WERI-Rb-1 (cell line): Measurements from ENCODE around the gene IL19.

ENCODE experiments used
- DNase-seq: peaks from one replicate; pipeline ENCODE4 v3.0.0-alpha.2; 2020
- H3K27ac ChIP-seq: fragments of 250-450 bp; sonication (Bioruptor Pico); 2 replicates; pipeline ENCODE4 v1.5.1; 2020; ENCODE audit warnings: mild to moderate bottlenecking, moderate library complexity
- H3K27me3 ChIP-seq: fragments of 250-450 bp; sonication (Bioruptor Pico); 2 replicates; pipeline ENCODE4 v1.5.1; 2021; ENCODE audit warnings: mild to moderate bottlenecking, low read depth, moderate library complexity; ENCODE audit not compliant: insufficient read depth, severe bottlenecking
- H3K36me3 ChIP-seq: fragments of 250-450 bp; sonication (Bioruptor Pico); 2 replicates; pipeline ENCODE4 v1.5.1; 2020; ENCODE audit warnings: mild to moderate bottlenecking, moderate library complexity
- H3K4me3 ChIP-seq: 2 replicates; pipeline ENCODE4 v1.5.1; 2011; ENCODE audit warnings: low read depth, mild to moderate bottlenecking, control low read depth, low read length
- H3K9me3 ChIP-seq: fragments of 250-450 bp; sonication (Bioruptor Pico); 2 replicates; pipeline ENCODE4 v1.5.1; 2021; ENCODE audit warnings: mild to moderate bottlenecking, moderate library complexity; ENCODE audit not compliant: severe bottlenecking
- TF ChIP-seq, protein P1 (sequence below): IDR thresholded peaks from 2 replicates; pipeline ENCODE4 v1.5.1; 2011; ENCODE audit warnings: low read depth, mild to moderate bottlenecking, control low read depth, inconsistent platforms, low read length

Gene IL19

DNA sequence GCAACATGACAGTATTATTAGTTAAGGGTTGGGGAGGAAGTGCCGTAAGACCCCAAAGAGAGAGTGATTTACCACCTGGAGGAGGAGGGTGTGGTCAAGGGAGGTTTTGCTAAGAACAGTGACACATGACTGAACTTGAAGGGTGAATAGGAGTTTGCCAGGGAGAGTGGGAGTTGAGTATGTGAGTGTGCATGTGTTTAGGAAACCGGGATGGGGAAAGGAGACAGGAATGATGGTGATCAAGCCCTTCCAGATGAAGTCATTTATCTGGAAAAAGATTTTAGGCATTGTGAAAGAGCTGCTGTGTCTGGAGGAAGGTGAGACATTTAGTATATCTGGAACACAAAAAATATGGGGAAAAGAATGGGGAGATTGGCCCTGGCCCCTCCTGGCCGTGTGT is 29.8 kb downstream of the IL19 start:
- no peaks in the 10 kb centered on the region for H3K9me3 ChIP-seq
- TF ChIP-seq, protein P1, sequence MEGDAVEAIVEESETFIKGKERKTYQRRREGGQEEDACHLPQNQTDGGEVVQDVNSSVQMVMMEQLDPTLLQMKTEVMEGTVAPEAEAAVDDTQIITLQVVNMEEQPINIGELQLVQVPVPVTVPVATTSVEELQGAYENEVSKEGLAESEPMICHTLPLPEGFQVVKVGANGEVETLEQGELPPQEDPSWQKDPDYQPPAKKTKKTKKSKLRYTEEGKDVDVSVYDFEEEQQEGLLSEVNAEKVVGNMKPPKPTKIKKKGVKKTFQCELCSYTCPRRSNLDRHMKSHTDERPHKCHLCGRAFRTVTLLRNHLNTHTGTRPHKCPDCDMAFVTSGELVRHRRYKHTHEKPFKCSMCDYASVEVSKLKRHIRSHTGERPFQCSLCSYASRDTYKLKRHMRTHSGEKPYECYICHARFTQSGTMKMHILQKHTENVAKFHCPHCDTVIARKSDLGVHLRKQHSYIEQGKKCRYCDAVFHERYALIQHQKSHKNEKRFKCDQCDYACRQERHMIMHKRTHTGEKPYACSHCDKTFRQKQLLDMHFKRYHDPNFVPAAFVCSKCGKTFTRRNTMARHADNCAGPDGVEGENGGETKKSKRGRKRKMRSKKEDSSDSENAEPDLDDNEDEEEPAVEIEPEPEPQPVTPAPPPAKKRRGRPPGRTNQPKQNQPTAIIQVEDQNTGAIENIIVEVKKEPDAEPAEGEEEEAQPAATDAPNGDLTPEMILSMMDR = no peak
- H3K27ac ChIP-seq = no peak overlapping the region
- peaks cover 98% of the 10 kb centered on the region for H3K27me3 ChIP-seq
- DNase-seq = no peak
- H3K4me3 ChIP-seq = no peak overlapping the region
- H3K36me3 ChIP-seq = no peaks in the 10 kb centered on the region

DNA sequence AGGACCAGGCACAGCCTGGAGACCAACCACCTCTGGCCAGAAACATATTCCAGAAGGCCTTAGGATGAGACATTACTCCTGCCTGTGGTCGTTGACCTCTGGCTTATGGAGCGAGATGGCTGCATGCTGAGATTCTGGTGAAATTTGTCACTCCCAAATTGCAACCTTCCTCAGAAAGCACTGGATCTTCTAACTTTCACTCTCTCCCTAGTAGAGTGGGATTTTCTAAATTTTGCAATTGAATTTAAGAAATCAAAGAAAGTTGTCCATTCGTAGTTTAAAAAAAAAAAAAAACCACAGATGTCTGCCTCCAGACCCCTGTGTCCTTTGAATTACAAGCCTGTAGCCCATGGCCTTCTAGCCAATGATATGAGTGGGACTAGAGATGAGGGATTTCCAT is 30.3 kb downstream of the IL19 start:
- Histone ChIP-seq H3K27ac (no peak overlapping the region), H3K27me3 (peaks cover 98% of the 10 kb centered on the region), H3K9me3 (no peaks in the 10 kb centered on the region), H3K4me3 (no peak overlapping the region), H3K36me3 (no peaks in the 10 kb centered on the region)
- TF ChIP-seq, protein P1 = no peak
- no peak for DNase-seq

- Histone ChIP-seq H3K4me3 (no peak overlapping the region), H3K9me3 (no peaks in the 10 kb centered on the region), H3K36me3 (no peaks in the 10 kb centered on the region), H3K27me3 (peaks cover 98% of the 10 kb centered on the region), H3K27ac (no peak overlapping the region)
- TF ChIP-seq, protein P1 = 0 out of 2 replicates have a peak, but pooled peaks have one; percentile 21
- no peak for DNase-seq
Measured at GRCh38 chr1:206801467-206801866, 30.9 kb downstream of the IL19 start.

DNA sequence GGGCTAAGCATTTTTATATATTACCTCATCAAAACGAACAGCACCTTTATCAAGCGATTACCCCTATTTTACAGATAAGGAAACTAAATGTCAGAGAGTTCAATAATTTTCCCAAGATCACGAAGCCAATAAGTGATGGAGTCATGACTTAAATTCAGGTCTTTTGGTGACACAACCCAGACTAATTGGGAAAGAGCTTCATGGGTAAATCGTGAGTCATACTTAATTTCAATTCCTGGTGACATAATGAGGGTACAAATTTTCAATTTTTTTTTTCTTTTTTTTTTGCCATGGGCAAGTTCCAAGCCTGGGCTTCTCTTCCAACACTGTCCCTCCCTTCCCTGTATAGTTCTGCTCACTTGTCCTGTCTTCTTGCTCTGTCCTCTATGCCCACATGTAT is 31.8 kb downstream of the IL19 start:
- H3K4me3 ChIP-seq = no peak overlapping the region
- no peak overlapping the region for H3K27ac ChIP-seq
- no peaks in the 10 kb centered on the region for H3K36me3 ChIP-seq
- TF ChIP-seq, protein P1 = no peak
- peaks cover 98% of the 10 kb centered on the region for H3K27me3 ChIP-seq
- DNase-seq = no peak
- no peaks in the 10 kb centered on the region for H3K9me3 ChIP-seq

DNA sequence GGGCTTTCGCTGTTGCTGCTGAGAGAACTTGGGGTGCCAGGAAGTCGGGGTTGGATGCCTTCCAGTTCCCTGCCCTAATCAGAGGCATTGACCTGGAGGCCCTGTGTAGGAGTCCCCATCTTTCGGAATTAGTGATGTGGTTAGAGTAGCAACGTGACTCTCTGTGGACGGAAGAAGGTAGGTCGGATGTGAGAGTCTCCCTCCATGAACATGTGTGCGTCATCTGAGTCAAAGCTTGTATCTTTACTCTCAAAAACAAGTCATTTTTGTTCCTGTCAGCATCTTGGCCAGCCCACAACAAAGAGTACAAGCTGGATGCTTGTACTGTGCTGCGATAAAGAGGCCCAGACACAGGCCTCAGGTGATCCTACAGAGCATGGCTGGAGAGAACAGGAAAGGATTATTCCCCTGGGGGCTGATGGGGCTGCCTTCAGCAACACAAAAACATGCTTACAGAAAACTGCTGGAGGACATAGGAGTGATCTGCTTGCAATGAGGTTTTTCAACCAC is 32.7 kb downstream of the IL19 start:
- H3K4me3 ChIP-seq = no peak overlapping the region
- peaks cover 93% of the 10 kb centered on the region for H3K27me3 ChIP-seq
- DNase-seq = no peak
- no peak overlapping the region for H3K27ac ChIP-seq
- no peaks in the 10 kb centered on the region for H3K36me3 ChIP-seq
- H3K9me3 ChIP-seq = no peaks in the 10 kb centered on the region
- TF ChIP-seq, protein P1 = no peak

DNA sequence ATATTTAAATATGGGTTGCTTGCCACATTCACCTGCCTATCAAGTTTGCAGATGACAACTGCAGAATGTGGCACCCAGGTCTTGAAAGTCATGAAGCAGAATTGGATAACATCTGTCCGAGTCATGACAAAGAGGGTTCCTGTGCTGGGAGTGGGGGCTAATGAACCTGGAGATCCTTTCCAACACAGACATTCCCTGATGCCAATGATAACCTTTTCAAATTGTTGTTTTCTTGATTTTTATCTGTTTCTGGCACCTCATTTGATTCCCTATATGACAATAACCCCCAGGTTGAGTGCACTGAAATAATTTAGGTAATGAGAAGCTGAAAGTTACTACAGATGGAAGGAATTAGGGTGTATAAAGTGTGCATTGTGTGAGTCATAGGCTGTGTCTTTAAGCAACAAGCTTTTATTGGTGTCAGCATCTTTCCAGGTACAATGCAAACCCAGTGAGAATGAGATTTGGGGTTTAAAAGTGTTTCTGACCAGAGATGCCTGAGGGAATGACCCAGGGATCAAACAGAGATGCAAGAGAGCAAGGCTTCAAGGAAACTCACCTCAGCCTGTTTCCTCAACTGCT is 33.7 kb downstream of the IL19 start:
- Histone ChIP-seq H3K27me3 (peaks cover 87% of the 10 kb centered on the region), H3K4me3 (no peak overlapping the region), H3K9me3 (no peaks in the 10 kb centered on the region), H3K36me3 (no peaks in the 10 kb centered on the region), H3K27ac (no peak overlapping the region)
- no peak for DNase-seq
- TF ChIP-seq, protein P1 = no peak
